HG03460 (cell line): ENCODE measurements around the gene STXBP5L.
"Not testable (repeated sequence)": the region's sequence is repeated elsewhere in the genome, so short reads cannot be mapped to it uniquely, and the experiment has no call there.

Experiments used
- ATAC-seq: cut with Tn5 transposase; IDR thresholded peaks from one replicate; pipeline ENCODE4 v1.9.1; 2021; ENCODE audit not compliant: unreplicated experiment

STXBP5L gene

DNA sequence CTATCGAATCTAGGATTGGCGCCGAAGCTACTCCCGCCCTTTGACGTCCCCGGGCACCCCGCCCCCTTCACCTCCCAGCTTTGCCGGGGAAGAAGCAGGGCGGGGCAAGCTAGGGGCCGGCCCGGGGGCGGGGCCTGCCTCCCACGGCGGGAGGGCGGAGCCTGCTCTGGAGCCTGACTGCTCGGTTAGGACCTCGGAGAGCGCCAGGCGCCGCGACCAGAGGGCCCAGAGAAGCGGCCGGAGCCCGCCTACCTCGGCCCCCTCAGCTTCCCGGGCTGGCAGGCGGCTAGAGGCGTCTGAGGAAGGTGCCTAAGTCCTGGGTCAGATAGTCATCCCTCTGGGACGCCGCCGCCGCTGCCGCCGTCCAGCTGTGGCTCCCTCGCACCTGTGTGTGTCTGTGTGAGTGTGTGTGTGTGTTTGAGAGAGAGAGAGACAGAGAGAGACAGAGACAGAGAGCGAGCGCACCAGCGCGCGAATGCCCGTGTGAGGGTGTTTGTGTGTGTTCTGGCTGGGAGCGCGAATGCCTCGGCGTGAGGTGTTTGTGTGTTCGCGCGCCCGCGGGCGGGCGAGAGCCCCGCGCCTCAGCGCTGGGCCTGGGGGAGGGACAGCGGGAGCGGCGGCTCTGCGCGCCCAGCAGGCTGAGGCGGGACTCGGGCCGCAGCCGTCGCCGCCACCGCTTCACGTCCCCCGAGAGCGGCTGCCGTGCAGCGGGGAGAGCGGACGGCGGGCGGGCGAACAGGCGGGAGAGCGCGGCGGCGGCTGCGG, at the start of gene STXBP5L:
TSS of gene STXBP5L (plus strand) at position 176 of the 765 bp plus-strand sequence. CDS start 1,374 bp downstream, outside the sequence.
- peak; percentile 94 for ATAC-seq

GRCh38 chr3:120858521-120858920, 49.5 kb upstream of the STXBP5L start:
- ATAC-seq: no peak

- no peak for ATAC-seq
Measured at GRCh38 chr3:120864541-120864940, 43.5 kb upstream of the STXBP5L start.

- no peak for ATAC-seq
Measured at GRCh38 chr3:120875507-120875906, 32.5 kb upstream of the STXBP5L start.

DNA sequence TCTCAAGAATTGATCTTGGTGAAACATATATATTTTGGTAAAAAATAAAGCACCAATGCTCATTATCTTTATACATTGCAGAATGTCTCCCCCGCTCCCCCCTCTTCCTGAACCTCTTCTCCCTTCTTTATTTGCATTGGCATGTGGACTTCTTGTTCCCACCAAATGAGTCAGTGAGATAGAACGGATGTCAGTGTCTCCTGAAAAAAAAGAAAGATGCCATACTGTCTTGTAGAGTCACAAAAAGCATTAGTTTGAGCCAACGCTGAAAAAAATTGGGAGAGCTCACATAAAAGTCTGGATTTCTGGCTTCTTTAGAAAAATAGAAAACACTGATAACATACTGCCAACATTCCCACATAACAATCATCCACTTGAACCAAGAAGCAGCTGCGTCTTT, 32.0 kb upstream of the STXBP5L start:
- ATAC-seq: no peak

- no peak for ATAC-seq
Measured at GRCh38 chr3:120879411-120879810, 28.6 kb upstream of the STXBP5L start.

DNA sequence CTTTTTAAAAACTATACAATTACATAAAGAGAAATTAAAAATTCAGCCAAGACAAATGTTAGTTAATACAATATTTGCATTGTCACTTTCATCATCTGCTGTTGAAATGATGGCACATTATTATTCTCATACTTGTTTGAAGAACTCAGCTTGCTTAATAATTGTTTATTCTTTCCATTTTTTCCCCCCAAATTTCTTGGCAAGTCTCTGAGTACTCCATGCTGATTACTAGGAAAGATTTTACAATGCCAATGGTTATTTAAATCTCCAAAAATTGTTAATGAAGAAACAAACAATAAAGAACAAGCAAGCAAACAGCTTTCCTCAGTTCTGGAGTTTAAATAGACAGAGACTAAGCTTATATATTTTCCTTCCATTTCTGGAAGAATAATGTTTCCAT, 15.1 kb upstream of the STXBP5L start:
- no peak for ATAC-seq

DNA sequence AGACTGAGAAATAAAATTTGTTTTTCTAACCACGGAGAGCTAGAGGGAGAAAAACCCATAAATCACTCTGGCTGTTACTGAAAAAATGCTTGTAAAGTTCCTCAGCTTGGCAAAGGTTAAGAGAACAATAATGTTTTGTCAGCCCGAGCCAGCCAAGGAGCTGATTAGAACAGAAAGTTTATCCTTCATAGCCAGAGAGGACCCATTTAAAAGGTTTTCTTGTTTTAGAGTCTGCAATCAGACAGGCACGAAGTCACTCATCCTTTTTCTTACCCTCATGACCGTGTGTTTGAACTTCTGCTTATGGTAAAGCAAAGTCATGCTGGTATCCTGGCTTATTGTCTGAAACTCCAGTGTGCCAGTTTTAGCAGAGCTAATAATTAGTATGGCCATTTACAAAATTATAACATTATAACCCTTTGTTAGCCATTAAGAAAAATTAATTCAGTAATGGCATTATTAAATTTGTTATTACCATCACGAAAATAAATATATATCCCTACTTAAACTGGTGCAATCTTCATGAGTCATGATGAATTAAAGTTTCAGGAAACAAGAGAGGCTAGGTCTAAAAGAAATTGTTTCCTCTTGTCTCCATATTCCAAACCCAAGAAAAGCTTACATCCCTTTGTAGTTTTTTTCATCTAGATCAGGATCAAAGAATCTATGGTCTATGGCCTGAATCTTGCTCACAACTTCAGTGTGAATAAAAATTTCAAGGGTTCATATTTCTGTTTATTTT, 13.5 kb upstream of the STXBP5L start:
- no peak for ATAC-seq

- ATAC-seq: not testable (repeated sequence)
Measured at GRCh38 chr3:120901716-120902115, 6.3 kb upstream of the STXBP5L start.

GRCh38 chr3:120903221-120903620, 4.8 kb upstream of the STXBP5L start:
- ATAC-seq: no peak

GRCh38 chr3:120907659-120908029, 361 bp upstream of the STXBP5L start:
- no peak for ATAC-seq

DNA sequence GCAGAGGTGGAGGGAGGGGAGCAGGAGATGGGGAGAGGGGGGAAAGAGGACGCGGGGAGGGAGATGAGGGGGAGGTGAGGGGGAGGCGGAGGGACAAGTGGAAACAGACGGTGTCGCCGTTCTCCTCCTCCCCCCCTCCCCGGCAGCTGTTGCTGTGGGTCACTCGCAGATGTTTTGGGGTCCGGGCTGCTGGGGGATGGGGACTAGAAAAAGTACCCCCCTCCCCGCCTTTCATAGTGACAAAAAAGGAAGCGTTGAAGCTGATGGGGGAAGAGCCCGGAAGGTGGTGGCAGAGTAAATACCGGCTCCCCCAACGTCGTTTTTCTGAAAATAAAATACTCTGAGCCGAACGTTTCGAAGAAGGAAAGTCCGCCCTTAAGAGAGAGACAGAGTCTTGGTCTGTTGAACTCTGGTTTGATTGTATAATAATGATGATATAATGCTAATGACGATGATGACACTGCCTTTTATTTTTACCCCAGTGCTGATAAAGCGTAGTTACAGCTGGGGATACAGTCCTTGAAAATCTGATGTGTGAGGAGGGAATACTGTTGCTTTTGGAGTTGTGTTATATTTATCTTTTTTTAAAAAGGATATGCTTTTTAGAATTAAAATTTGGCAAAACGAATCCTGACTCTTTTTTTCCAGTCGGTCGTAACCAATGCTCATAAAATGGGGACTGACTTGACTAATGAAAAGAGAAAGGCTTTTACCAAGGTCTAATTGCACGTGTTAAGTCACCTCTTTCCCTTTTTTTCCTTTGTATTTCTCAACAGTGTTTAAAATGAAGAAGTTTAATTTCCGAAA, 993 bp downstream of the STXBP5L start:
- no peak for ATAC-seq

- no peak for ATAC-seq
Measured at GRCh38 chr3:120909602-120909878, 1.5 kb downstream of the STXBP5L start.

- no peak for ATAC-seq
Measured at GRCh38 chr3:120926146-120926545, 18.1 kb downstream of the STXBP5L start.

DNA sequence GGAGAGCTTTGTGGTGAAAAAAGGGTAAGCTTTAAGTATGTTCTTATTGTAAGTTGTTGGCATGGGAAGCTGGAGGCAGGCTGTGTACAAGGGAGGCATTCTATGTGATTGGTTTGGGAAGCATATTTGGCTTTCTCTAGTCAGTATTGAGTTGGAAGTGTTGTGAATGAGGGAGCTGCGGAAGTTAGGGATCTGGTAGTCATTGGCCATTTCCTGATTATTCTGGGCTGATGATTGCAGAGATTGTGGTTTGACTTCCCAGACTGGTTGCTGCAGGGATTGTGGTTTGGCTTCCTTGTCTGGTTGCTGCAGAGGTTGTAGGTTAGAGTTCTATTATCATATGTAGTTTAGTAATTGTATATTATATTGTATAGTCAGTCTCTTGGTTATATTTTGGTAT, 21.0 kb downstream of the STXBP5L start:
- no peak for ATAC-seq

GRCh38 chr3:120931593-120931992, 23.6 kb downstream of the STXBP5L start:
- ATAC-seq: no peak

DNA sequence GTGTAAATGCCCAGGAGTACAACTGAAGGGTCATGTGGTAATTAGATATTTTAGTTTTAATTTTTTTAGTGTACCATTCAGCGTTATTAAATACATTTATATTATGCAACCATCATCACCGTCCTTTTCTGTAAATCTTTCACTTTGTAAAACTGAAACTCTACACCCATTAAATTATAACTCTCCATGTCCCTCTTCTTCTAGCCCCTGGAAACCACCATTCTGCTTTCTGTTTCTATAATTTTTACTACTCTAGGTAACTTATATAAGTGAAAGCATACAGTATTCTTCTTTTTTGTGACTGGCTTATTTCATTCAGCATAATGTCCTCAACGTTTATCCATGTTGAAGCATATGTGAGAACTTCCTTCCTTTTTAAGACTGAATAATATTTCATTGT, 48.1 kb downstream of the STXBP5L start:
- ATAC-seq: no peak

DNA sequence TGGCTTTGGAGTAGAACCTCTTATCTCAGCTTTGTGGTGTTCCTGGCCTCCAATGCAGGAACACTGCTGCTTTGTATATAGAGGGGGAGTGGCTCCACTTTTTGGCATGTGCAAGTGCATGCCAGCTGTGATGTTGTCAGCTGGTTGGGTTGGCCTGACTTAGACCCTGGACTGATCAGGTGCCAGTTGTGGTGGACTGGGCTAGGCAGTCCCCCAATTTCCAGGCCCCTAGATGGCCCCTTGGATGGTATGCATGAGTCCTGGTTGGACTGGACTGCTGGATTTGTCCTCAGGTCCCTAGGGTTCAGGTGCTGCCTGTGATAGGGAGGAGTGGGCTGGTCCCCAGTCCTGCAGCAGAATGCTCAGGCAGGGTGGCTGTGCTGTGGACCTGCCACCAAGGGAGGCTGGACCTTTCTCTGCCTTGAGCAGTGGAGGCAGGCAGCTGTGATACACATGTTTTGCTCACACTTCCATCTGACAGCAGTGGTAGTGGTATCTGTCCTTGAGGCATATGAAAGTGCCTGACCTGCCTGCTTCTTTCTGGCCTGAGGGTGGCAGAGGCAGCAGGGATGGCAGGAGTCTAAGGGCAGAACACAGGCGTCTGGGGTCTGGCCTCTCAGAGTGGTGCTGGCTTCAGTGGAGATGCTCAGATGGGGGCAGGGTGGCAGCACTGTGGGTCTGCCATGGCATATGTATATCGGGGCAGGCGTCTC, 74.8 kb downstream of the STXBP5L start:
- no peak for ATAC-seq

GRCh38 chr3:120983321-120983665, 75.3 kb downstream of the STXBP5L start:
- ATAC-seq: no peak

GRCh38 chr3:120983841-120984240, 75.8 kb downstream of the STXBP5L start:
- ATAC-seq: no peak

DNA sequence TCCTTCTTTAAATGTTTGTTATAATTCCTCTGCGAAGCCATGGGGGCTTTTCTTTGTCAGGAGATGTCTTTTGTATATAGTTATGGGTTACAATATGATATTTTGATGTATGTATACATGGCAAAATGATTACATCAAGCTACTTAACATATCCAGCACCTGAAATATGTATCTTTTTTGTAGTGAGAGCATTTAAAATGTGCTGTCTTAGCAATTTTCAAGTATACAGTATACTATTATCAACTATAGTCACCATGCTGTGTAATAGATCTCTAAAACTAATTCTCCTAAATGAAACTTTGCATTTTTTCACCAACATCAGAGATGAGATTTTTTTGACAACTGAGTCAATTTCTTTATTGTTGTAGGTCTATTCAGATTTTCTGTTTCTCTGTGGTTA, 77.2 kb downstream of the STXBP5L start:
- no peak for ATAC-seq
